Right cardiac atrium (tissue), 5 donors: ENCODE data around the gene AFF4. TPM values are rescaled to one million over a fixed set of nuclear protein-coding genes. Genes with fewer than 3 reads are reported as not detected.
A peak's percentile ranks its signal among the peaks of the same experiment; 100 is the strongest.
"Not testable (repeated sequence)": the region's sequence is repeated elsewhere in the genome, so short reads cannot be mapped to it uniquely, and the experiment has no call there.

Source experiments
- ATAC-seq, 2 donors: fragments of 200-7000 bp; cut with Tn5 transposase; one replicate each; pipeline versions ENCODE4 v1.8.0 to v1.9.1; 2020; ENCODE audit warnings: moderate library complexity in 2 of 2, mild to moderate bottlenecking in 1 of 2
- DNase-seq, 3 donors: peaks; one replicate each; pipeline ENCODE4 v3.0.0-alpha.2; 2020
- H3K27ac ChIP-seq: one replicate; pipeline ENCODE4 v1.5.1; 2013; ENCODE audit warnings: mild to moderate bottlenecking, low read length, control low read depth, moderate library complexity
- H3K27me3 ChIP-seq: one replicate; pipeline ENCODE4 v1.6.1; 2013; ENCODE audit not compliant: control insufficient read depth, insufficient read depth
- H3K4me1 ChIP-seq: one replicate; pipeline ENCODE4 v1.6.1; 2013; ENCODE audit warnings: low read length; ENCODE audit not compliant: control insufficient read depth, insufficient read depth
- H3K4me3 ChIP-seq: one replicate; pipeline ENCODE4 v1.5.1; 2013; ENCODE audit warnings: low read length, control low read depth
- H3K9me3 ChIP-seq: one replicate; pipeline ENCODE4 v1.6.1; 2013; ENCODE audit warnings: low read length; ENCODE audit not compliant: control insufficient read depth
- WGBS: extraction: QIAGEN DNeasy Blood & Tissue Kit; methylation state at CpG from one replicate; pipeline ENCODE4 v1.1.7; 2013; 5-methylcytosine and 5-hydroxymethylcytosine counted together
- intact Hi-C, 4 donors: fragments of 100-400 bp; cut with DNase I; formaldehyde crosslinking; loops; one replicate each; pipeline versions ENCODE4 v1.11.0 to v1.14.0; 2022 to 2023
- polyA plus RNA-seq: library from polyadenylated mRNA; stranded (reverse); fragments of 200-250 nt; gene quantifications from one replicate; pipeline ENCODE4 v1.2.3, GENCODE V29; 2013
- total RNA-seq, 4 donors: library from RNA; stranded (reverse); fragmentation: NEBNext Ultra II Directional; extraction: Animal tissue kit (Norgen Biotek cat#: 25700); gene quantifications; one replicate each; pipeline ENCODE4 v1.2.1, GENCODE V29; 2021
- donor health status: healthy with polysubstance abuse.
- donor health status: DM: no; HTN: yes; CAD: no.
- donor health status: DM: no; HTN: no; CAD: no.
- donor health status: DM: no; HTN: yes; CAD: no; lungs with severe emphysema.
- donor health status: DM: yes; HTN: yes; CAD: no.

The AFF4 gene
- total and polyA plus RNA-seq, 5 donors: 8.3 to 61.0 (median 39.1) TPM

DNA sequence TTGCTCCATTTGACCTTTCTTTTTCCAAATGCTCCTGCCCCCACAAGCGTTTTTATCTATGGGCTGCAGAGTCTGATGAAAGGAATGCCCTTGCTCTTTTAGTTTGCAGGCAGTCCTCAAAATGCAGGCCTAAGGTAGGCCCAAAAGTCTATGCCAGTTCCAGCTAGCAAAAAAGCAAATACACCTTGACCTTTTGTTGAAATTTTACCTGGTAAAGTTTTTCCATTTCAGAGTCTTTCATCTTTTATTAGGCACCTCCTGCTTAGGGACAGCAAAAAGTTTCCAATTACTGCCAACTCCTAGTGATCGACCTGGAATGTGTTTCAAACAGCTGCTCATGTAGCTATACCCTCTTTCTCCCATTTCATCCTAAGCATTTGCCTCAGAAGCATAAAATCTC lies 92.6 kb downstream of the AFF4 start:
- peaks cover 2% of the 10 kb centered on the region for H3K4me1 ChIP-seq
- H3K27ac ChIP-seq: no peak overlapping the region
- ATAC-seq (no peak), DNase-seq (no peak)
- intact Hi-C loops: no loop called here
- no peak overlapping the region for H3K4me3 ChIP-seq
- WGBS: 70% methylated on average over 2 of the region's 2 CpGs
- H3K27me3 ChIP-seq: no peaks in the 10 kb centered on the region
- no peaks in the 10 kb centered on the region for H3K9me3 ChIP-seq

DNA sequence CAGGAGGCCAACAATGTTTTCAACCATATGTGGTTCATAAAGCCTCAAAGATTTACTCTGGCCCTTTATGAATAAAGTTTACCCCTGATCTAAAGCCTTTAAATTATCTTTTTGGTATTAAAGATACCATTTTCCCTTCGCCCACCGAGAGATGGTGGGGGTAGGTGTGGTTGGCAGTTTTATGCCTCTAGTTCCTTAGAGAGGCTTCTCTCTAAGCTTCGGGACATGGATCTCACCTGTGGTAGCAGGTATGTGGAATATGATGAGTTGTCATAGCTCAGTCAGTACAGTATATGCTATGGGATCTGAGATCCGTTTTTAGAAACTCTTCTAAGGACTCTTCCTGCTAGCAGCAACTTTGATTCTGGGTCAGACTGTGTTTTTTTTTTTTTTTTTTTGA lies 94.7 kb downstream of the AFF4 start:
- peaks cover 2% of the 10 kb centered on the region for H3K4me1 ChIP-seq
- H3K27me3 ChIP-seq: no peaks in the 10 kb centered on the region
- 81% methylated on average over 4 of the region's 4 CpGs for WGBS
- H3K4me3 ChIP-seq: no peak overlapping the region
- no peaks in the 10 kb centered on the region for H3K9me3 ChIP-seq
- DNase-seq (no peak), ATAC-seq (no peak)
- no peak overlapping the region for H3K27ac ChIP-seq
- intact Hi-C loops: no loop called here

DNA sequence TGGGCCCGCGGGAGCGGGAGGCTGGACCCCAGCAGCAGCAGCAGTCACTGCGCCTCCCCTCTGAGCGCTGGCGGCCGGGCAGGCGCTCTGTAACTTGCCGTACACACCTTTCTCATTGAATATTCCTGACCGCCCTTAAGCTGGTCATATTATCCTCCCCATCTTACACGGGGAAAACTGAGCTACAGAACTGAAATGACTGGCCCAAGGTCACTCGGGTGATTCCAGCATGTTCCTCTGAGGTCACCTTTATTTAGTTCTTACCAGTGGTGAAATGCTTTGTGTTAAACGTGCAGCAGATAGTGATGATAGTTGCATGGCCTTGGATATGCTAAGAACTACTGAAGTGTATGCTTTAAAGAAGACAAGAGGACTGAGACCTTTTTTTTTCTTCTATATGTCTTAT lies 96.4 kb downstream of the AFF4 start:
- intact Hi-C loops: no loop called here
- no peak for ATAC-seq
- 1% methylated on average over 13 of the region's 13 CpGs for WGBS

DNA sequence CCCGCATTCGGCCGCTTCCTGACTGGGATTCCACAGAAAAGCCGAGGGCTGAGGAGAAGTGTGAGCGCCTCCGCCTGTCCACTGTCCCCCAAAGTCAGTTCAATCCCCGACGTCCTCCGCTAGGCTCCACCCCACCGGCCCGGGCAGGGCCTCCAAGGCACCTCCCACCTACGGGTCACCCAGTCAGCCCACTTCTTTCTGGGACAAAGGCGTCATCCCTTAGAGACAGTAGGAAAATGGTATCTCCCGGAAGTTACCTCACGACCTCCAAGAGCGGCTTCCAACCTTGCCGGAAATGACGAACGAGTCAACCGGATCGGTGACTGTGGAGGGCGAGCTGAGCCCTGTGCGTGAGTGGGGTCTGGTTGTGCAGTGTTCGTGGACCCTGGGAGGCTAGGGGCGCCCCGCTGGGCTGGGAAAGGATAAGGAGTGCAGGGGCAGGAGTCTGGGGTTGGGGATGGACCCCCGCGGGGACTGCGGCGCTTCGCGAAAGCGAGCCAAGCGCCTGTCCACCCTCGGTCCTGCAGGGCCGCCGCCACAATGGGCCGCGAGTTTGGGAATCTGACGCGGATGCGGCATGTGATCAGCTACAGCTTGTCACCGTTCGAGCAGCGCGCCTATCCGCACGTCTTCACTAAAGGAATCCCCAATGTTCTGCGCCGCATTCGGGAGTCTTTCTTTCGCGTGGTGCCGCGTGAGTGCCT lies 96.9 kb downstream of the AFF4 start, which contains the start of the genes GDF9 and UQCRQ:
GDF9 (minus strand) TSS at position 128 of the 704 bp plus-strand sequence. CDS start 1,936 bp downstream, outside the sequence.
UQCRQ (plus strand) TSS at position 301 of the 704 bp plus-strand sequence; CDS start at position 541, 240 bp downstream.
- Histone ChIP-seq H3K4me1 (no peaks in the 10 kb centered on the region), H3K9me3 (no peaks in the 10 kb centered on the region), H3K4me3 (peak within 1 kb of the TSS; percentile 75), H3K27me3 (no peaks in the 10 kb centered on the region), H3K27ac (peak within 1 kb of the TSS; percentile 87)
- intact Hi-C loops: no loop called here
- ATAC-seq (peak; percentile 99 to 100), DNase-seq (peak; percentile 95 to 98 (median 97))
- WGBS: under 1% methylated on average over 55 of the region's 55 CpGs

More for the DNA sequence above, 96.4 kb downstream of the AFF4 start:
- H3K4me3 ChIP-seq: peak overlapping the region; percentile 75
- H3K27me3 ChIP-seq: no peaks in the 10 kb centered on the region
- DNase-seq: no peak
- no peaks in the 10 kb centered on the region for H3K4me1 ChIP-seq
- peak overlapping the region; percentile 86 for H3K27ac ChIP-seq
- no peaks in the 10 kb centered on the region for H3K9me3 ChIP-seq

DNA sequence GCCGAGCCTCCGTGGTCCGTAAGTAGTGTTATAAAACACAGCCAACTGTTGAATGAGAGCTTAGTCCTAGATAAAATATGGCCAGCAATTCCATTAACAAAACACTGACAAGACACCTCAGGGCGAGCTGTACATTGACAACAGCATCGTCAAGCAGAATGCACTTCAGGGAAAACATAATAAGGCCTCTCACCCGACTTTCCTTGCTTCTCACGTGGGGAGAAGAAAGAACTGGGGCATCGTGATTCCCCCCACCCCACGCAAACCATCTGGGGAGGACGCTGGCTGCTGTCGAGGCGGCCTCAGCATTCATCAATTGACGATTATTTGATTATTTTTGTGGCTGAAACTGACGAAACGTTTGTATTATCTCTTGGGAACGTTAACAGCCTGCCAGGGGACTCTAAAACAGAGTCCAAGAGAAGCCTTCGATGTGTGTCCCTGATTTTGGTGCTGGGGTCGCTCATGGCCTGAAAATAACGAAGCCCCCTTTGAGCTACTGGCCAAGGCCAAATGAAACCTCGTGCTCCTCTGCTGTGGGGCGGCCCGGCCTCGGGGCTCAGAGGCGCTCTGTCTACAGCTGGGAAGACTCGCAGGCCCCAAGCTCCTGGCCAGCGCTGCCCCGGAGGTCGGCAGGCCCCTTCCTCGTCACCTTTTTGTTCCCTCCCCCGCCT lies 97.6 kb downstream of the AFF4 start:
- peak overlapping the region; percentile 87 for H3K27ac ChIP-seq
- DNase-seq (no peak), ATAC-seq (no peak)
- intact Hi-C loops: no loop called here
- H3K4me3 ChIP-seq: peak overlapping the region; percentile 75
- H3K9me3 ChIP-seq: no peaks in the 10 kb centered on the region
- WGBS: 33% methylated on average over 30 of the region's 30 CpGs
- H3K4me1 ChIP-seq: no peaks in the 10 kb centered on the region
- H3K27me3 ChIP-seq: no peaks in the 10 kb centered on the region

DNA sequence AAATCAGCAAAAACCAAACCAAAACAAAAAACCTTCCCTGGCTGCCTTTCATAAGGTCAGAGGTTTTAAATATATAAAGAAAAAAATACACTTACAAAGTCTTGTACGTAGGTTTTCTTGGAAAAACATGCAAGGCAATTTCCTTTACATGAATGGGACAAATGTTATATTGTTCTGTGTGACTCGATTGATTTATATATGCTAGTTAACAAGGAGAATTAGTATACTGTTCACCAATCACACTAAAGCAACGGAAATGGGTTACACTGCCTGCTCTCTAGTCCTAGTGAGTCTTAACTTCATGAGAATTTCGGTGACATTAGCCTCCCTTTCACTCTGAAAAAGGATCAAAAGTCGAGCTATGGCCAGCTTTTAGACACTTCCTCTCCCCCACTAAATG lies 102.7 kb downstream of the AFF4 start:
- intact Hi-C loops: no loop called here
- WGBS: 66% methylated on average over 5 of the region's 5 CpGs
- Histone ChIP-seq H3K4me1 (no peaks in the 10 kb centered on the region), H3K27me3 (no peaks in the 10 kb centered on the region), H3K4me3 (no peak overlapping the region), H3K9me3 (no peaks in the 10 kb centered on the region), H3K27ac (no peak overlapping the region)
- ATAC-seq: no peak
- DNase-seq: no peak

DNA sequence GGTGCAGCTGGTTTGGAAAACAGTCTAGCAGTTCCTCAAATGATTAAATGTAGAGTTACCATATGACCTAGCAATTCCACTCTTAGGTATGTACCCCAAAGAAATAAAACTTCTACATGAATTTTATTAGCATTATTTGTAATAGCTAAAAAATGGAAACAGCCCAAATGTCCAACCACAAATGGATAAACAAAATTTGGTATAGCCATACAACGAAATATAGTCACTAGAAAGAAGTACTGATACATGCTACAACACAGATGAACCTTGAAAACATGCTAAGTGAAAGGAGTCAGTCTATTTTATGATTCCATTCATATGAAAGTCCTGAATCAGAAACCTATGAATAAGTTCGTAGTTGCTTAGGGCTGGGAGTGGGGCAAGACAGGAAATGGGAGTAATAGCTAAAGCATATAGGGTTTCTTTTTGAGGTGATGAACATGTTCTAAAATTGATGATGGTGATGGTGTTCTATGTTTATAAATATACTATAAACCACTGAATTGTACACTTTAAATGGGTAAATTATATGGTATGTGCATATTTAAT lies 103.5 kb downstream of the AFF4 start:
- DNase-seq: no peak
- H3K4me1 ChIP-seq: no peaks in the 10 kb centered on the region
- H3K27me3 ChIP-seq: no peaks in the 10 kb centered on the region
- 82% methylated on average over 2 of the region's 2 CpGs for WGBS
- no peak overlapping the region for H3K4me3 ChIP-seq
- intact Hi-C loops: no loop called here
- no peaks in the 10 kb centered on the region for H3K9me3 ChIP-seq
- no peak for ATAC-seq
- H3K27ac ChIP-seq: no peak overlapping the region

DNA sequence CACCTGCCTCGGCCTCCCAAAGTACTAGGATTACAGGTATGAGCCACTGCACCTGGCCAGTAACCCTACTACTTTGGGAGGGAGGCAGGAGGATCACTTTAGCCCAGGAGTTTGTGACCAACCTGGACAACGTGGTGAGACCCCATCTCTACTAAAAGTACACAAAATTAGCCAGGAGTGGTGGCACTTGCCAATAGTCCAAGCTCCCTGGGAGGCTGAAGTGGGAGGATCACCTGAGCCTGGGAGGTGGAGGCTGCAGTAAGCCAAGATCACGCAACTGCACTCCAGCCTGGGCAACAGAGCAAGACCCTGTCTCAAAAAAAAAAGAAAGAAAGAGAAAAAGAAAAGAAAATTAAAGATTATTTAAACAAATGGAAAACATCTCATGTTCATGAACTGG lies 107.4 kb downstream of the AFF4 start:
- WGBS: 89% methylated on average over 3 of the region's 3 CpGs
- no peak for ATAC-seq
- Histone ChIP-seq H3K4me3 (no peak overlapping the region), H3K27me3 (no peaks in the 10 kb centered on the region), H3K9me3 (no peaks in the 10 kb centered on the region), H3K4me1 (no peaks in the 10 kb centered on the region), H3K27ac (no peak overlapping the region)
- no peak for DNase-seq
- intact Hi-C loops: no loop called here

DNA sequence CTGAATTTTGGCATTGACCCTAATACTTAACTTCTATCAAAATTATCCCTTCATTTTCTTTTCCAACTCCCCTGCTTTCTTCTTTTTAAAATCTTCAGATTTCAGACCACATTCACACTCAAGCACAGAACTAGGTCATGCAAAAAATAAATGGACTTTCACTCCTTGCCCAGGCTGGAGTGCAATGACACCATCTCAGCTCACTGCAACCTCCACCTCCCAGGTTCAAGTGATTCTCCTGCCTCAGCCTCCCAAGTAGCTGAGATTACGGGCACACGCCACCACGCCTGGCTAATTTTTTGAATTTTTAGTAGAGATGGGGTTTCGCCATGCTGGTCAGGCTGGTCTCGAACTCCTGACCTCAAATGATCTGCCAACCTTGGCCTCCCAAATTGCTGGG lies 108.4 kb downstream of the AFF4 start:
- not testable (repeated sequence) for DNase-seq
- WGBS: 95% methylated on average over 5 of the region's 5 CpGs

DNA sequence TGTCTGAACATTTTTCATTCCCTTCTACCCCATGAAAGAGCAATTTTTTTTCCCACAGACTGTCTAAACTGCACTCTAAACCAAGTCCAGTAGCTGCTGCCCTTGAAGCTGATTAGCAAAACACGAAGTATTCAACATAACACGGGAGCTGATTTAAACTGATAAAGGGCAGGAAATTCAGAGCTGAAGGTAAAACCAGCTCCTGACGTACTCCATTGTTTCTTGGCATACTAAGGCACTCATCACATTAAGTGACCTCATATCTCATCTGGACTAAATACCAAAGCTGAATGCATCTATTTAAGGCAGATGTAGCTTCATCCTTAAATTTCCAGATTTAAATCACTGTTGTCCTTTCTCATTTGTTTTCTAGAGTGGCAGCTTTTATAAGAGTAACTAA lies 109.1 kb downstream of the AFF4 start:
- Histone ChIP-seq H3K4me1 (no peaks in the 10 kb centered on the region), H3K4me3 (no peak overlapping the region), H3K27ac (no peak overlapping the region), H3K27me3 (no peaks in the 10 kb centered on the region), H3K9me3 (no peaks in the 10 kb centered on the region)
- no peak for DNase-seq
- intact Hi-C loops: no loop called here
- 14% methylated on average over 3 of the region's 3 CpGs for WGBS
- no peak for ATAC-seq

More for the DNA sequence above, 108.4 kb downstream of the AFF4 start:
- H3K27ac ChIP-seq, H3K9me3 ChIP-seq, H3K4me3 ChIP-seq, H3K27me3 ChIP-seq, ATAC-seq, H3K4me1 ChIP-seq, intact Hi-C loops: not testable (repeated sequence)

DNA sequence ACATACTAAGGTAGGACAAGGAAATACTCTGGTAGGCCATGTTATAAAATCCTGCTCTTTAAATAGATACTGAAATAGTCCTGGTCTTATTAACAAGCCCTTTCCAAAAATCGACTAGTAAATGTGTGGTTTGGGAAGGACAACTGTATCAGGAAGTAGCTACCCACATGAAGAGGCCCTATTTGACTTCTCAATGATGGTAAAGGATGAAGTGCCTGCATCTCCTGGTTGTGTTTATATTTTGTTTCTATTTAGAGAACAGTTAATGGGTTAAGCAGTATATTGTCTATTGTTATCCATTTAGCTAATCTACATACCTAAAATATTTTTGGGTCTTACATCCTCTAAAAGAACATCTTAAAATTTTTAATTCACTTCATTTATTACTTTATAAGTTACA lies 109.6 kb downstream of the AFF4 start:
- Histone ChIP-seq H3K27ac (no peak overlapping the region), H3K27me3 (no peaks in the 10 kb centered on the region), H3K4me3 (no peak overlapping the region), H3K4me1 (no peaks in the 10 kb centered on the region), H3K9me3 (no peaks in the 10 kb centered on the region)
- DNase-seq (no peak), ATAC-seq (no peak)
- WGBS: 33% methylated on average over 1 of the region's 1 CpG
- intact Hi-C loops: no loop called here
